HEK293 (cell line): ENCODE results near the gene BUB3.

Experiments used
- CTCF ChIA-PET: fragments of 350-600 bp; formaldehyde crosslinking; extraction: SDS; loops from one replicate; lab custom pipeline; 2021; ENCODE audit warnings: antibody characterized with exemption; lab: Yijun Ruan, JAX
- POLR2A ChIA-PET: fragments of 300-600 bp; formaldehyde crosslinking; extraction: SDS; loops from one replicate; lab custom pipeline; 2020; ENCODE audit warnings: antibody characterized with exemption, inconsistent platforms; lab: Yijun Ruan, JAX
- H3K27ac ChIP-seq: fragments of 200-500 bp; sonication (Bioruptor generic); 2 replicates; pipeline ENCODE4 v1.5.1; 2014; ENCODE audit warnings: low read depth, low read length, control low read depth, inconsistent platforms; ENCODE audit errors: extremely low read depth
- H3K36me3 ChIP-seq, 2 experiments: fragments of 200-500 bp in 1 of 2; sonication (Bioruptor generic) in 1 of 2; 1 replicate in 1 of 2; 2 replicates in 1 of 2; pipeline ENCODE4 v1.5.1; 2014 to 2017; ENCODE audit warnings: inconsistent platforms in 2 of 2, low read length in 2 of 2; ENCODE audit not compliant: control insufficient read depth in 2 of 2, insufficient read depth in 1 of 2
- H3K4me1 ChIP-seq: fragments of 200-500 bp; sonication (Bioruptor generic); 2 replicates; pipeline ENCODE4 v1.5.1; 2014; ENCODE audit warnings: mild to moderate bottlenecking, low read length, inconsistent platforms; ENCODE audit not compliant: control insufficient read depth, insufficient read depth
- H3K4me3 ChIP-seq: 2 replicates; pipeline ENCODE4 v1.5.1; 2011; ENCODE audit warnings: low read depth, mild to moderate bottlenecking, control low read depth, low read length, moderate library complexity
- H3K9me3 ChIP-seq: fragments of 200-500 bp; sonication (Bioruptor generic); 2 replicates; pipeline ENCODE4 v1.5.1; 2014; ENCODE audit warnings: low read depth, low read length, inconsistent platforms; ENCODE audit not compliant: control insufficient read depth, insufficient read depth
- HOXD13 ChIP-seq: sonication (generic); formaldehyde crosslinking; IDR thresholded peaks from 2 replicates; pipeline ENCODE4 v1.8.0; 2022; ENCODE audit warnings: missing genetic modification reagents, borderline replicate concordance
- KLF9 ChIP-seq: fragments of 450-650 bp; formaldehyde crosslinking; IDR thresholded peaks from 2 replicates; pipeline ENCODE4 v1.5.1; 2016; ENCODE audit warnings: missing biosample characterization, missing genetic modification characterization, low read depth
- SCRT2 ChIP-seq: fragments of 450-650 bp; formaldehyde crosslinking; IDR thresholded peaks from 2 replicates; pipeline ENCODE4 v1.5.1; 2016; ENCODE audit warnings: missing biosample characterization, missing genetic modification characterization
- SP2 ChIP-seq: fragments of 450-650 bp; formaldehyde crosslinking; IDR thresholded peaks from 2 replicates; pipeline ENCODE4 v1.5.1; 2016; ENCODE audit warnings: missing biosample characterization, missing genetic modification characterization
- SP7 ChIP-seq: fragments of 450-650 bp; formaldehyde crosslinking; IDR thresholded peaks from 2 replicates; pipeline ENCODE4 v1.5.1; 2016; ENCODE audit warnings: missing biosample characterization, missing genetic modification characterization
- ZBTB17 ChIP-seq: fragments of 450-650 bp; formaldehyde crosslinking; IDR thresholded peaks from 2 replicates; pipeline ENCODE4 v1.5.1; 2016; ENCODE audit warnings: missing biosample characterization, missing genetic modification characterization
- ZBTB7A ChIP-seq: fragments of 450-650 bp; formaldehyde crosslinking; IDR thresholded peaks from 2 replicates; pipeline ENCODE4 v1.5.1; 2016; ENCODE audit warnings: low read depth, missing biosample characterization, missing genetic modification characterization
- ZNF112 ChIP-seq: fragments of 450-650 bp; formaldehyde crosslinking; IDR thresholded peaks from 2 replicates; pipeline ENCODE4 v1.5.0; 2017; ENCODE audit warnings: missing biosample characterization, missing genetic modification characterization
- ZNF133 ChIP-seq: fragments of 450-650 bp; formaldehyde crosslinking; IDR thresholded peaks from 2 replicates; pipeline ENCODE4 v1.5.1; 2016; ENCODE audit warnings: missing biosample characterization, missing genetic modification characterization
- ZNF214 ChIP-seq: fragments of 450-650 bp; formaldehyde crosslinking; IDR thresholded peaks from 2 replicates; pipeline ENCODE4 v1.5.1; 2017; ENCODE audit warnings: missing biosample characterization, mild to moderate bottlenecking, missing genetic modification characterization, borderline replicate concordance
- ZNF280C ChIP-seq: fragments of 450-650 bp; formaldehyde crosslinking; IDR thresholded peaks from 2 replicates; pipeline ENCODE4 v1.5.1; 2016; ENCODE audit warnings: missing biosample characterization, missing genetic modification characterization
- ZNF292 ChIP-seq: fragments of 450-650 bp; formaldehyde crosslinking; IDR thresholded peaks from 2 replicates; pipeline ENCODE4 v1.5.1; 2016; ENCODE audit warnings: low read depth, missing biosample characterization, missing genetic modification characterization, borderline replicate concordance
- ZNF354C ChIP-seq: fragments of 450-650 bp; formaldehyde crosslinking; IDR thresholded peaks from 2 replicates; pipeline ENCODE4 v1.5.1; 2016; ENCODE audit warnings: missing biosample characterization, missing genetic modification characterization, low read depth, borderline replicate concordance
- ZNF404 ChIP-seq: fragments of 450-650 bp; formaldehyde crosslinking; IDR thresholded peaks from 2 replicates; pipeline ENCODE4 v1.5.1; 2017; ENCODE audit warnings: missing biosample characterization, missing genetic modification characterization
- ZNF416 ChIP-seq: fragments of 450-650 bp; formaldehyde crosslinking; IDR thresholded peaks from 2 replicates; pipeline ENCODE4 v1.5.1; 2016; ENCODE audit warnings: missing biosample characterization, missing genetic modification characterization
- ZNF423 ChIP-seq: fragments of 450-650 bp; formaldehyde crosslinking; IDR thresholded peaks from 2 replicates; pipeline ENCODE4 v1.5.1; 2016; ENCODE audit warnings: missing biosample characterization, missing genetic modification characterization
- ZNF473 ChIP-seq: fragments of 450-650 bp; formaldehyde crosslinking; IDR thresholded peaks from 2 replicates; pipeline ENCODE4 v1.5.1; 2017; ENCODE audit warnings: missing biosample characterization, missing genetic modification characterization
- ZNF529 ChIP-seq: fragments of 450-650 bp; formaldehyde crosslinking; IDR thresholded peaks from 2 replicates; pipeline ENCODE4 v1.5.1; 2017; ENCODE audit warnings: missing genetic modification characterization, missing biosample characterization; ENCODE audit not compliant: insufficient replicate concordance
- ZNF555 ChIP-seq: fragments of 450-650 bp; formaldehyde crosslinking; conservative IDR thresholded peaks from 2 replicates; pipeline ENCODE4 v1.5.1; 2017; ENCODE audit warnings: missing biosample characterization, mild to moderate bottlenecking, missing genetic modification characterization, inconsistent platforms
- ZNF664 ChIP-seq: fragments of 450-650 bp; formaldehyde crosslinking; IDR thresholded peaks from 2 replicates; pipeline ENCODE4 v1.5.1; 2016; ENCODE audit warnings: missing biosample characterization, missing genetic modification characterization
- ZNF701 ChIP-seq: fragments of 450-650 bp; formaldehyde crosslinking; IDR thresholded peaks from 2 replicates; pipeline ENCODE4 v1.5.1; 2016; ENCODE audit warnings: missing biosample characterization, missing genetic modification characterization
- ZSCAN4 ChIP-seq: fragments of 450-650 bp; formaldehyde crosslinking; IDR thresholded peaks from 2 replicates; pipeline ENCODE4 v1.5.1; 2017; ENCODE audit warnings: missing biosample characterization, missing genetic modification characterization
- TF ChIP-seq, protein P1 (sequence below): fragments of 450-650 bp; formaldehyde crosslinking; IDR thresholded peaks from 2 replicates; pipeline ENCODE4 v1.5.1; 2016; ENCODE audit warnings: missing biosample characterization, missing genetic modification characterization
- TF ChIP-seq, protein P2 (sequence below): fragments of 450-650 bp; formaldehyde crosslinking; IDR thresholded peaks from 2 replicates; pipeline ENCODE4 v1.5.1; 2016; ENCODE audit warnings: missing biosample characterization, missing genetic modification characterization
- TF ChIP-seq, protein P3 (sequence below): fragments of 450-650 bp; formaldehyde crosslinking; IDR thresholded peaks from 2 replicates; pipeline ENCODE4 v1.5.1; 2016; ENCODE audit warnings: missing biosample characterization, missing genetic modification characterization

BUB3 gene

DNA sequence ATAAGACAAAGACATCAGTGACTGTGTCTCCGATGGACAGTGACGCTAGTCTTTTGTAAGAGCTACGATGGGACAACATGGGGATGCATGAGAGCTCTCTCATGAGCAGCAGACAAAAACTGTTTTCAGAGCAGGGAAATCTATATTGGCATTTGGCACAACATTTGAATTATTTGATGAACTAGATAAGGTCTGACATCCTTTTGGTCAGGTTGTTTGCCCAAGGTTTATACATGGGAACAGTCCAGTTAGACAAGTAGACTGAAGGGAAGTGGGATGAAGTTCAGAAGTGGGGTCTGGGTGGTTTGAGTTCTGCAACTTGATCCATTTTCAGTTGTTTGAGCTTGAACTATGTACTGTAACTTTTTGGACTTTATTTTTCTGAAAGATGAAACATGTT, 50.8 kb downstream of the BUB3 start (continued):
- TF ChIP-seq SP7 (tag by site-specific recombination): no peak
- TF ChIP-seq, all 188 proteins: peak for 0

GRCh38 chr10:123212063-123212462, 57.9 kb downstream of the BUB3 start:
- CTCF ChIA-PET: interaction anchor here (0.6 kb wide), 1 partner anchor 159 kb away, joined by 3 read pairs; no protein-coding TSS in a partner anchor
- no peaks in the 10 kb centered on the region for H3K9me3 ChIP-seq
- POLR2A ChIA-PET: interaction anchor here (0.6 to 1.2 kb wide), 2 partner anchors 45 to 58 kb away, joined by 3 read pairs; partner anchors contain the start of gene BUB3

DNA sequence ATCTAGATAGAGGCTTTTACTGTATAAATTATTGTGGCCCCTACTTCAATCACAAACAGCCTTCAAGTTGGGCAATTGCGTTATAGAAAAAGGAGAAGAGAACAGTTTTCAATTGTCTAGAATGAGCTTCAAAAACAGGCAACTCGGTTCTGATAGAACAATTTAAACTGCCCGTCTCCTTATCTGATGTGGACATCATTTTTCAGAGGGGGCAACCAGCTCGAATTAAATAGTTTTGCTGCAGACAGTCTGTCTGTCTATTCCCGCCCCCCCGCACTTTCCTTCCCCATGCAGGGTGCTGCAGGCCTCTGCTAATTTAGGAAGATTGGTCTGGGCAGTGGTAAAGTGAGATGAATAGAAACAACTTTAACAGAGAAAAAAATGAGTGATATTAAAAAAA, 58.4 kb downstream of the BUB3 start:
- H3K4me1 ChIP-seq: no peaks in the 10 kb centered on the region
- POLR2A ChIA-PET: interaction anchor here (1.2 kb wide), 1 partner anchor 59 kb away, joined by 3 read pairs; the partner anchor contains the start of gene BUB3
- no peak overlapping the region for H3K4me3 ChIP-seq
- no peaks in the 10 kb centered on the region for H3K9me3 ChIP-seq
- no peaks in the 10 kb centered on the region for H3K36me3 ChIP-seq
- CTCF ChIA-PET: interaction anchor here (0.5 kb wide), 1 partner anchor 167 kb away, joined by 3 read pairs; no protein-coding TSS in a partner anchor
- TF ChIP-seq, protein P1, sequence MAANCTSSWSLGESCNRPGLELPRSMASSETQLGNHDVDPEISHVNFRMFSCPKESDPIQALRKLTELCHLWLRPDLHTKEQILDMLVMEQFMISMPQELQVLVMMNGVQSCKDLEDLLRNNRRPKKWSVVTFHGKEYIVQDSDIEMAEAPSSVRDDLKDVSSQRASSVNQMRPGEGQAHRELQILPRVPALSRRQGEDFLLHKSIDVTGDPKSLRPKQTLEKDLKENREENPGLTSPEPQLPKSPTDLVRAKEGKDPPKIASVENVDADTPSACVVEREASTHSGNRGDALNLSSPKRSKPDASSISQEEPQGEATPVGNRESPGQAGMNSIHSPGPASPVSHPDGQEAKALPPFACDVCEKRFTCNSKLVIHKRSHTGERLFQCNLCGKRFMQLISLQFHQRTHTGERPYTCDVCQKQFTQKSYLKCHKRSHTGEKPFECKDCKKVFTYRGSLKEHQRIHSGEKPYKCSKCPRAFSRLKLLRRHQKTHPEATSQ (tag by site-specific recombination): no peak
- TF ChIP-seq ZNF214 (no peak), HOXD13 (no peak), ZBTB17 (tag by site-specific recombination) (no peak), ZNF354C (no peak), ZBTB7A (tag by site-specific recombination) (no peak), KLF9 (tag by site-specific recombination) (no peak), ZNF423 (tag by site-specific recombination) (no peak), ZNF404 (tag by site-specific recombination) (no peak), ZNF664 (tag by site-specific recombination) (no peak), ZNF555 (tag by site-specific recombination) (no peak), SCRT2 (tag by site-specific recombination) (no peak), ZNF112 (no peak), ZNF280C (tag by site-specific recombination) (no peak), ZNF701 (tag by site-specific recombination) (no peak), ZNF416 (tag by site-specific recombination) (no peak), ZNF292 (tag by site-specific recombination) (no peak), ZNF529 (tag by site-specific recombination) (no peak)
- TF ChIP-seq, protein P2, sequence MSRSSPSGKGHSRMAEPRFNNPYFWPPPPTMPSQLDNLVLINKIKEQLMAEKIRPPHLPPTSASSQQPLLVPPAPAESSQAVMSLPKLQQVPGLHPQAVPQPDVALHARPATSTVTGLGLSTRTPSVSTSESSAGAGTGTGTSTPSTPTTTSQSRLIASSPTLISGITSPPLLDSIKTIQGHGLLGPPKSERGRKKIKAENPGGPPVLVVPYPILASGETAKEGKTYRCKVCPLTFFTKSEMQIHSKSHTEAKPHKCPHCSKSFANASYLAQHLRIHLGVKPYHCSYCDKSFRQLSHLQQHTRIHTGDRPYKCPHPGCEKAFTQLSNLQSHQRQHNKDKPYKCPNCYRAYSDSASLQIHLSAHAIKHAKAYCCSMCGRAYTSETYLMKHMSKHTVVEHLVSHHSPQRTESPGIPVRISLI: no peak
- no peak overlapping the region for H3K27ac ChIP-seq

More at GRCh38 chr10:123212063-123212462, 57.9 kb downstream of the BUB3 start:
- Histone ChIP-seq H3K4me3 (no peak overlapping the region), H3K27ac (no peak overlapping the region), H3K36me3 (no peaks in the 10 kb centered on the region), H3K4me1 (no peaks in the 10 kb centered on the region)
- TF ChIP-seq SP2 (no peak), ZNF473 (tag by site-specific recombination) (no peak), ZSCAN4 (no peak), ZNF133 (tag by site-specific recombination) (no peak)
- TF ChIP-seq, protein P3, sequence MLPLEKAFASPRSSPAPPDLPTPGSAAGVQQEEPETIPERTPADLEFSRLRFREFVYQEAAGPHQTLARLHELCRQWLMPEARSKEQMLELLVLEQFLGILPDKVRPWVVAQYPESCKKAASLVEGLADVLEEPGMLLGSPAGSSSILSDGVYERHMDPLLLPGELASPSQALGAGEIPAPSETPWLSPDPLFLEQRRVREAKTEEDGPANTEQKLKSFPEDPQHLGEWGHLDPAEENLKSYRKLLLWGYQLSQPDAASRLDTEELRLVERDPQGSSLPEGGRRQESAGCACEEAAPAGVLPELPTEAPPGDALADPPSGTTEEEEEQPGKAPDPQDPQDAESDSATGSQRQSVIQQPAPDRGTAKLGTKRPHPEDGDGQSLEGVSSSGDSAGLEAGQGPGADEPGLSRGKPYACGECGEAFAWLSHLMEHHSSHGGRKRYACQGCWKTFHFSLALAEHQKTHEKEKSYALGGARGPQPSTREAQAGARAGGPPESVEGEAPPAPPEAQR (tag by site-specific recombination): no peak
